Astrocyte (in vitro differentiated cells and primary cell): Measurements from ENCODE around the gene CCDC88B.

Experiments
- CTCF ChIP-seq: IDR thresholded peaks from 2 replicates; pipeline ENCODE4 v1.5.1; 2011; ENCODE audit warnings: low read depth, mild to moderate bottlenecking, inconsistent platforms, low read length, moderate library complexity; ENCODE audit not compliant: insufficient read depth
- EZH2 ChIP-seq: IDR thresholded peaks from 2 replicates; pipeline ENCODE4 v1.6.1; 2012; ENCODE audit warnings: mild to moderate bottlenecking, low read length, inconsistent platforms; ENCODE audit not compliant: insufficient read depth

DNA sequence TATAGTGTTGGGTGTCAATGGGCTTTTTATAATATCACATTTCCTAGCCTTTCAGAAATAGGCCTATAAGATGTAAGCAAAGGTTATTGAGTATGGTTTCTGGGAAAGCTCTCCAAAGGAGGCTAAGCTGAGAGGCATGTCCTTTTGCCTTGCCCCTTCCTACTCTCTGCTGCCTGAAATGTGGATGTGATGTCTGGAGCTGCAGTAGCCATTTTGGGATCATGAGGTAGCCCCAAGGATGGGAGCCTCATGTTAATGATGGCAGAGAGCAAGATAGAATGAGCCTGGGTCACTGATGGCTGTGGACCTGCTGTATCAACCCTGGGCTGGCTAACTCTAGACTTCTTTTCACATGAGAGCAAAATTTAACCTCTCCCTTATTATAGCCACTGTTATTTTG, 47.9 kb downstream of the CCDC88B start:
- TF ChIP-seq CTCF (no peak), EZH2 (no peak)
